GM18505 (cell line): Measurements from ENCODE around the gene KREMEN1.

Experiments
- ATAC-seq: cut with Tn5 transposase; IDR thresholded peaks from one replicate; pipeline ENCODE4 v1.9.1; 2021; ENCODE audit not compliant: unreplicated experiment
- POLR2A ChIP-seq: IDR thresholded peaks from 4 replicates; pipeline ENCODE4 v1.6.1; 2011; ENCODE audit warnings: borderline replicate concordance; ENCODE audit not compliant: insufficient read depth, insufficient read length; ENCODE audit errors: extremely low read depth

Gene KREMEN1

DNA sequence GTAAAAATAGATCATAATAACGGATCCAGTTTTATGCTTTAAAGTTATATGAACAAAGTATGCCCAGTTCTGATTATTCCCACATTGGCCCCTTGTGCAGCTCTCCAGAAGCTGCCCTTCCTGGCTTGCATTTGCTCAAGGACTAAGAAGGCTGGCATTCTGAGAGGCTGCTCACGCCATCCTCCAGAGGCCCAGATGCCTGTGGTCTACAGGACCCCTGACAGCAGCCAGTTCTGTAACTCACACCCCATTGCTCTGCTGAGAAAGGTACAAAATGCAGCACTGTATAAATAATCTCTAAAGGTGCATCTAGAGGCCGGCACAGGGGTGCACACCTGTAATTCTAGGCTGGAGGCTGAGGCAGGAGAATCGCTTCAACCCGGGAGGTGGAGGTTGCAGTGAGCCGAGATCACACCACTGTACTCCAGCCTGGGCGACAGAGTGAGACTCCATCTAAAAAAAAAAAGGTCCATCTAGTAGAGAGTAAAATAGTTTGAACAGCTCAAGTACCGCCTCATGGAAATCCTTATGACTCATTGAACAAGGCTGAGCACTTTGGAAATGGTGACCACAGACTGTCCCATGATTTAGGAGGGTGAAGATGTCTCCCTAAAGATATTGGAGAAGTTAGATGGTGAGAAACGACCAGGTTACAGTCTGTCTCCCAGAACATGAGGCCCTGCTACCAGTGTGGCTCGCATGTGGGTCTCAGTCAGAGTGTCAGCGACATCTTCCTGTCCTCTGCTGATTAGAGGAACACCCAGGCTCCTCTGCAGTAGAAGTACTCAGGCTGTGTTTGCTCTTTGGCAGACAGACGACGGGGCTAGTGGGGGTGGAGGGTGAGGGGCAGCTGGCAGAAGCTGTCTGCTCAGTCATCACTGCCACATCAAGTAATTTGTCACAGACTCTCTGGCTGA, 56.3 kb downstream of the KREMEN1 start:
- ATAC-seq = no peak
- no peak for TF ChIP-seq POLR2A

DNA sequence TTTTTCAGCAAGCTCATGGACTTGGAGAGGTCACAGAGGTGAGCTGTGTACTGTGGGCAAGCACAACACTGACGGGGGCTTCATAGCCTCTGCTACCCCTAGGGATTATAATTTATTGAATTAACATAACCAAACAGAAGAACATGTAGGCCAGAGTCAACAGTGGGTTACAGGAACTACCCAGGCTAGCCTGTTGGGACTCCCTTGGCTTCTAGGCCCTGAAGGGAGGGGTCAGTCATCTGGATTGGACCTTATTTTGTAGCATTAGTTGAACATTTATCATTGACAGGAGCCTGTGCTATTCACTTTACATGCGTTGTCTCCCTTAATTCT, 56.9 kb downstream of the KREMEN1 start:
- ATAC-seq = no peak

DNA sequence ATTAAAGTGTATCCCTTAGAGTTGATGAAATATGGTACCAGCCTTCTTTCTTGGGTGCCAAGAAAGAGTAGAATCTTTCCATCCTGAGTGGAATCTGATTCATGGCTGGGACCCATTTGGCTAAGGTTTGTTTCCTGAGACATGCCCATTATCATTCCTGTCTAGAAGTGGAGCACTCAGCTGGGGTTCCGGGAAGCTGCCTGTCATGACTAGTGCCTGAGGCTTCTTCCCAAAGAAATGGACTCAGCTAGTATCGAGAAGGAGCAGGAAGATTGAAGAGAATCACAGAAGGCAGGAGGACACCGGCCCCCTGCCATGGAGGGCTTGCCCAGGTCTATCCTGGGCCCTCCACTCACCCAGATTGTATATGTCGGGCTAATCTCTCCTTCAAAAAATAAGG, 57.6 kb downstream of the KREMEN1 start:
- no peak for ATAC-seq
- TF ChIP-seq POLR2A = no peak

More for the DNA sequence above, 56.9 kb downstream of the KREMEN1 start:
- TF ChIP-seq POLR2A = no peak

DNA sequence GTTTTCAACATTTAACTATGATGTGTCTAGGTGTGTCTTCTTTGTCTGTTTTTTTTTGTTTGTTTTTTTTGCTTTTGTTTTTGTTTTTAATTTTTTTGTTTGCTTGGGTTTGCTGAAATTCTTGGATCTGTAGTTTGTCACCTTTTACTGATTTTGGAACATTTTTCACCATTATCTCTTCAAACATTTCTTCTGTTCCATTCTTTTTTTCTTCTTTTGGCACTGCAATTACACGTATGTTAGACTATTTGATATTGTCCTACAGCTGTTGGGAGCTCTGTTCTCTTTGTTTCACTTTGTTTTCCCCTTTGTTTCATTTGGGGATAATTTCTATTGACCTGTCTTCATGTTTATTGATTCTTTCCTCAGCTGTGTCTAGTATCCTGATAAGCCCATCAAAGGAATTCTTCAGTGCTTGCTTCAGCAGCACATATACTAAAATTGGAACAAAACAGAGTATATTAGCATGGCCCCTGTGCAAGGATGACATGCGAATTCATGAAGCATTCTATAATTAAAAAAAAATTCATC, 60.8 kb downstream of the KREMEN1 start:
- no peak for ATAC-seq
- no peak for TF ChIP-seq POLR2A

DNA sequence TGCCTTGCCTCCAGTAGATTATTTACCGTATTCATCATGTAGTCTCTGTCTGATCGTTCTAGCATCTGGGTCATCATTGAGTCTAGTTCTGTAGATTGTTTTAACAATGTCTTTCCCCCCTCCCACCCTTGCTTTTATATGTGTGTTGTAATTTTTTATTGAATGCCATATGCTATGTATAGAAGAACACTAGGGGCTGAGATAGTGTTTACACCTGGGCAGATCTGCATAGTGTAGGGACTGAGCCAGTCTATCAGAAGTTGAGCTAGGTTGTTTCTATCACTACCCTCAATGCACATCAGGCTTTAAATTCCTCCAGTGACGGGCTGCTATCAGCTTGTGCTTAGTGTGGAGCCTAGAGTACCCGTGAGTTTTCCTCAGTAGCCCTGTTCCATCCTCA, 61.6 kb downstream of the KREMEN1 start:
- no peak for ATAC-seq
- no peak for TF ChIP-seq POLR2A

DNA sequence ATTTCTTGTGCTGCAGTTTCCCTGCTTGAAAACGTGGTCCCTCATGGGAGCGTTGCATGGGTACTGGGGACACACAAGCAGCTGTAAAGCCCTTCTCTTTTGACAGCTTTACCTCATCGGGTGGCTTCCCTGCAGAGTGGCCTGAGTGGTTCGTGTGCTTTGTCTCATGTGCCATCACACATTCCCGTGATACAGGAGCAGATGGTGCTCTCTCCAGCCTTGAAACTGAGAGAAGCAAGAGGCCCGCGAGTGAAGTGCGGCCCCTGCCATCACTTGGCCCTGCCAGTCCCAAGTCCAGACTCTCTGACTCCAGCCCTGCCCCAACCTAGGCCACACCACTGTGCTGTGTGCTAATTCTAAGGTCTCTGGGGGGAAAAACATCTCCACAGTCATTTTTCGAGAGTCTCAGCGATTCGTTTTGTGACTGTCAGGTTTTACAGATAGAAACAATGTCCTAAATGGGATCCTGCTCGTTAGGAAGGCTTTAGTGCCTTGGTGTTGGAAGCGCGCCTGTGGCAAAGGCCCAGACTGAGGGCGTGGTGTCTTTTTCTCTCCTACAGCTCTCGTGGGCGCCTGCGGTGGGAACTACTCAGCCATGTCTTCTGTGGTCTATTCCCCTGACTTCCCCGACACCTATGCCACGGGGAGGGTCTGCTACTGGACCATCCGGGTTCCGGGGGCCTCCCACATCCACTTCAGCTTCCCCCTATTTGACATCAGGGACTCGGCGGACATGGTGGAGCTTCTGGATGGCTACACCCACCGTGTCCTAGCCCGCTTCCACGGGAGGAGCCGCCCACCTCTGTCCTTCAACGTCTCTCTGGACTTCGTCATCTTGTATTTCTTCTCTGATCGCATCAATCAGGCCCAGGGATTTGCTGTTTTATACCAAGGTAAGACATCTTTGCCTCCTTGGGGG, 64.2 kb downstream of the KREMEN1 start:
- ATAC-seq = no peak

DNA sequence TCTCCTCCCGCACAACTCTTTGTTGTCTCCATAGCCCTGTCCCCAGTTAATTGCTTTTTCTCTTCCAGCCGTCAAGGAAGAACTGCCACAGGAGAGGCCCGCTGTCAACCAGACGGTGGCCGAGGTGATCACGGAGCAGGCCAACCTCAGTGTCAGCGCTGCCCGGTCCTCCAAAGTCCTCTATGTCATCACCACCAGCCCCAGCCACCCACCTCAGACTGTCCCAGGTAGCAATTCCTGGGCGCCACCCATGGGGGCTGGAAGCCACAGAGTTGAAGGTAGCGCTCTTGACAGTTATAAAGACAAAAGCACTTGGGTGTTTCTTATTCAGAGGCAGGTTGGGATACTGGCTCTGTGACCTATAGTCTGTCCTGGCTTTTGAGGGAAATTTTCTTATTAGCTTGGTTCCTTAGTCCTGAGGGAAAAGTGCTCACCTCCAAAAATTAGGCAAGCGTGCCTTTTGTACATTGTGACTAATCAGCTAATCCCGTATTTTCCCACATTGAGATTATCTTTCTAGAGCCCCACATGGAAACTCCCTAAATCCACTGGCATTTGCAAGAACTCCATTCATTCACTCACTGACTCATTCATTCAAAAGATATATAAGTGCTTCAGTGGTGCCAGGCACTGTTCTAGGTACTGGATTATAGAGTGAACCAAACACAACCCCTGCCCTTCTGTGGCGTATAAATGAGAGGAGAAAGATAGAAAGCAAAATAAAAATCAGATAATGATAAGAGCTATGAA, 65.9 kb downstream of the KREMEN1 start:
- TF ChIP-seq POLR2A = no peak
- no peak for ATAC-seq

More for the DNA sequence above, 64.2 kb downstream of the KREMEN1 start:
- no peak for TF ChIP-seq POLR2A

- no peak for TF ChIP-seq POLR2A
- ATAC-seq = no peak
Measured at GRCh38 chr22:29139965-29140782, 67.3 kb downstream of the KREMEN1 start.

GRCh38 chr22:29141078-29141688, 68.3 kb downstream of the KREMEN1 start:
- no peak for TF ChIP-seq POLR2A
- no peak for ATAC-seq

DNA sequence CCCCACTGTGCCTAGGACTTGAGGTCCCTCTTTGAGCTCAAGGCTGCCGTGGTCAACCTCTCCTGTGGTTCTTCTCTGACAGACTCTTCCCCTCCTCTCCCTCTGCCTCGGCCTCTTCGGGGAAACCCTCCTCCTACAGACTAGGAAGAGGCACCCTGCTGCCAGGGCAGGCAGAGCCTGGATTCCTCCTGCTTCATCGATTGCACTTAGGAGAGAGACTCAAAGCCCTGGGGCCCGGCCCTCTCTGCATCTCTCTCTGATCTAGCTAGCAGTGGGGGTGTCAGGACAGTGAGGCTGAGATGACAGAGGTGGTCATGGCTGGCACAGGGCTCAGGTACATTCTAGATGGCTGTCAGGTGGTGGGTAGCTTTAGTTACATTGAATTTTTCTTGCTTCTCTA, 69.3 kb downstream of the KREMEN1 start:
- no peak for ATAC-seq
- no peak for TF ChIP-seq POLR2A

DNA sequence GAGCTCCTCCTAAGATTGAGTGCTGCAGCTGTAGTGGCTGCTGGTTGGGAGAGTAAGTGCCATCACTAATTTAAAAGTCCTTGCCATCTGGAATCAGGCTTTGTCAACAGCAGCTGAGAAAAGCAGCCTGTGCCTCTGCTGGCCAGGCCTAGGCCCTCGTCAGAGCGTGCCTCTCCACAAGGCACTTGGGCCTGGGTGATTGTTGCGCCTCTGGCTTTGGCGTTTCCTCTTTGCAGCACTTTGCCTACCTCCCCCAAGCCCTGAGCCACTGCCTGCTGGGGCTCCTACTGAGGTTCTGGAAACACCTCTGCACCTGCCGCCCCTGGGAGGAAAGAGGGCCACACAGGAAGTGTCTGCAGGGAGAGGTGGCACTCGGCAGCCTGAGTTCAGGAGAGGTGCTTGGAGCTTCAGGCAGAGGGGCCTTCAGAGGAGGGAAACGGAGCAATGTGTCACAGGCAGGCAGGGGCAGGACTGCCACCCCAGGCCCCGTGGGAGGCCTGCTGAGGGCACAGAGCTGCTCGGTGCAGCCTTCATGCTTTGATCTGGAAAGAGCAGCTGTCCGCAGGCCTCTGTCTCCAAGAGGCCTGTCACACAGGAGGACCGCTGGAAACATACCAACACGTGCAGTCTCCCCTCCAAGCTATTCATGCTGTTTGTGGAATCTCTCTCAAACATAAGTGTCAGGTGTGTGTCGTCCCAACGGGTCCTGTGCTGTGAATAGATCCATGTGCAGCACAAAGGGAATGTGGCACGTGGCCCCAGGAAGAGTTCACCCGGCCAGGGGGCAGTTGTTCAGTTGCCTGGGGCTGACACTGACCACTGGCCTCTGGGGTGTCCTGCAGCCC, 71.3 kb downstream of the KREMEN1 start:
- no peak for TF ChIP-seq POLR2A
- no peak for ATAC-seq
